A673 (cell line): ENCODE measurements around the gene GRAP2.

ENCODE experiments used
- EZH2 ChIP-seq: fragments of 200-600 bp; sonication (generic); IDR thresholded peaks from 2 replicates; pipeline ENCODE4 v1.6.1; 2017; ENCODE audit warnings: borderline replicate concordance, low read depth, mild to moderate bottlenecking, mixed read lengths, antibody characterized with exemption, low read length; ENCODE audit not compliant: poor library complexity, severe bottlenecking
- TF ChIP-seq, protein P1 (sequence below): fragments of 300-800, 200-600 bp; sonication (generic); conservative IDR thresholded peaks from 2 replicates; pipeline ENCODE4 v1.5.1; 2017; ENCODE audit warnings: low read depth, mild to moderate bottlenecking, antibody characterized with exemption, low read length, moderate library complexity, mixed read lengths

DNA sequence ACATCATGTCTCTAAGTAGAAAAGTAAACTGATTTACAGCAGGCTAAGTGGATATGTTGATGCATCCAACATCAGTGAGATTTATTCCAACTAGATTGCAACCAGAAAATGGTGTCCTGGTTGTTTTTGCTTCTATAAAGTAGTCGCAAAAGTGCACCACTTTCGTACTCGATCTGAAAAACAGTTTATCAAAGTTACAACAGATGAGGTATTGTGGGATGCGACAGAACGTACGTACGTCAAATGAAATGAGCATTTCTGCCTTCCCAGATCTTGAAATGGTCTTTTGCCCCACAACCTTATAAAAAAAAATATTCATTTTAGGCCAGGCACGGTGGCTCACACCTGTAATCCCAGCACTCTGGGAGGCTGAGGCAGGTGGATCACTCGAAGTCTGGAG is 13.7 kb downstream of the GRAP2 start:
- TF ChIP-seq, protein P1, sequence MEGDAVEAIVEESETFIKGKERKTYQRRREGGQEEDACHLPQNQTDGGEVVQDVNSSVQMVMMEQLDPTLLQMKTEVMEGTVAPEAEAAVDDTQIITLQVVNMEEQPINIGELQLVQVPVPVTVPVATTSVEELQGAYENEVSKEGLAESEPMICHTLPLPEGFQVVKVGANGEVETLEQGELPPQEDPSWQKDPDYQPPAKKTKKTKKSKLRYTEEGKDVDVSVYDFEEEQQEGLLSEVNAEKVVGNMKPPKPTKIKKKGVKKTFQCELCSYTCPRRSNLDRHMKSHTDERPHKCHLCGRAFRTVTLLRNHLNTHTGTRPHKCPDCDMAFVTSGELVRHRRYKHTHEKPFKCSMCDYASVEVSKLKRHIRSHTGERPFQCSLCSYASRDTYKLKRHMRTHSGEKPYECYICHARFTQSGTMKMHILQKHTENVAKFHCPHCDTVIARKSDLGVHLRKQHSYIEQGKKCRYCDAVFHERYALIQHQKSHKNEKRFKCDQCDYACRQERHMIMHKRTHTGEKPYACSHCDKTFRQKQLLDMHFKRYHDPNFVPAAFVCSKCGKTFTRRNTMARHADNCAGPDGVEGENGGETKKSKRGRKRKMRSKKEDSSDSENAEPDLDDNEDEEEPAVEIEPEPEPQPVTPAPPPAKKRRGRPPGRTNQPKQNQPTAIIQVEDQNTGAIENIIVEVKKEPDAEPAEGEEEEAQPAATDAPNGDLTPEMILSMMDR = no peak
- TF ChIP-seq EZH2 = no peak
